Measurements from ENCODE around the gene ARHGAP5.

The ARHGAP5 gene

DNA sequence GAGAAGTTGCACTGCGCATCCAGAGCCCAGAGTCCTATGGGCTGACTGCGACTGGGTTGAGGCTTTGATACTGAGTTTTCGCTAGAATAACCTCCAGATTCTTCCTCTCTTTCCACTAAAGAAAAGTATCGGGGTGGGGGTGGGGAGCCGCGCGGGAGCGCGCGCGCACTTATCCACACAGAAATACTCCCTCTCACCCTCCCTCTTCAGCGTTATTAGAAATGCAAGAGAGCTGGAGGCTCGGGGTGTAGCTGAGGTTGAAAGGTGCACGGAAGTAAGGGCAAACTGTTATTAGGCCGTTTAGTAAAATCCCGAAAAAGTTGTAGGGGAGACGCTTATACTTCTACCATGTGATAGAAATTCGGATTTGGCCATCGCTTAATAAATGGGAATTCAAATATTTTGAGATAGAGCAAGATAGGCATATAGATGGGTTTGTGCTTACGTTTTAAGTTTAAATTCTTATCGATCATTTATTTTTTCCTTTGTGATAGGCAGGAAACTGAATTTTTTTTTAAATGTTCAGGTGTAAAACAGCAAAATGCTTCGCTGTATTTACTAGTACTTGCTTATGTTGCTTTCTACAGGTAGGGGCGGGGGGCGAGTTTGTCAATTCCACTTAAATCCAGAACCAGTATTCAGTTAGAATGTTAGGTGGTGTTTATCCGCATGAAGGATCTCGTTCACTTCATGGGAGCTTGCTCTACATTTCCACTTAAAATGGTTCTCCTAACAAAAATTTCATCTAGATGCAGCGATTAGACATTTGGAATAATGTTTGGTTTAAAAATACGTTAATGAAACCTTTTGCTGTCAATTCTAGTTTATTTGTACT, 1.1 kb downstream of the ARHGAP5 start:
- peak in 1 of 2 experiments; percentile 61 for DNase-seq

DNA sequence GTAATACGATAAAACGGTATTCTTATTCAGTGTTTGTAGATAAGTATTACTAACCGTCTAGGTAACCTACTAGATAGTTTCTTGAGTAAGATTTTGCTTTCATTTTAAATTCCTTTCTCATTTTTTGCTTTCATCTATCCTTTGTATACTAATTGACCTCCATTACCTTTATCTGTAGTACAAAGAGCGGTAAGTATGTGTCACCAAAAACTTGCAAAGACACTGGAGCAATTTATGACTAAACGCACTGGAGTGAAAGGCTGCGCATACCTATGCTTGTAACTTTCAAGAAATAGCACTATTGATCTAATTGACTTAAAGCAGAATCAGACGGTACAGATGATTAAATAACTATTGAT, 1.7 kb downstream of the ARHGAP5 start:
- DNase-seq: no peak

DNA sequence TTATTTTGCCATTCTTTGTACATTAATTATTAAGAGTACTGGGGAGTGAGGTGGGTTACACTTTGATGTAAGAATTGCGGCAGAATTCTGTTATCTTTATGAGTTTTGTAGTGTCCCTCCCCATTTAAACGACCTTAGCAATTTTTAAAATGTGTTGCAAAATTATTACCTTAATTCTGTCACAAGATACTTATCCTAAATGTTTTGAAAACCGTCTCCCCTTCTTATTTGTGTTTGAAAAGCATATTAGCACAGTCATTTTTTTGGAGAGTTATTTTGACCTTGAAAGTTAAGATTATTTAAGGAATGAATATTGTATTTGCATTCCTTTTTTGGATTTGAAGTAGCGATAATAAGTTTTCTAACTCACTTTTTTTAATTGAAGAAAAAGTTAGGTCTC, 2.2 kb downstream of the ARHGAP5 start:
- DNase-seq: no peak

DNA sequence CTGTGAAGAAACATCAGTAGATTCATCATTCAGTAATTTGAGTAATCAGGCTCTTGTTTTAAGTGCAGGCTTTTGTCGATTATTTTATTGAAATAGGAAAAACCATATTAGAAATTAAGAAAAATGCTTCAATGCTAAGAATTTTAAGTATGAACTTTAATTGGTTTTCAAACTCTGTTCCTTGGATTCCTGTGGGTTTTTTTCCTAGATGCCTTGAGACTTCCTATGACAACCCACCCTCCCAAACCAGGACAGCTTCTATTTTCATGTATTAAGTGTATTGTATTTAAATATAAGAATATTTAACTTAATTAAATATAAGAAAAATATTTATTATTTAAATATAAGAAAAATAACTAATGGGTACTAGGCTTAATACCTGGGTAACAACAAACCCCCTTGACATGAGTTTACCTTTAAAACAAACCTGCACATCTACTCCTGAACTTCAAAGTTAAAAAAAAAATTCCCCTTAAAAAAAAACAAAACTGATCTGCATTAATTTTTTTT, 3.0 kb downstream of the ARHGAP5 start:
- DNase-seq: no peak

DNA sequence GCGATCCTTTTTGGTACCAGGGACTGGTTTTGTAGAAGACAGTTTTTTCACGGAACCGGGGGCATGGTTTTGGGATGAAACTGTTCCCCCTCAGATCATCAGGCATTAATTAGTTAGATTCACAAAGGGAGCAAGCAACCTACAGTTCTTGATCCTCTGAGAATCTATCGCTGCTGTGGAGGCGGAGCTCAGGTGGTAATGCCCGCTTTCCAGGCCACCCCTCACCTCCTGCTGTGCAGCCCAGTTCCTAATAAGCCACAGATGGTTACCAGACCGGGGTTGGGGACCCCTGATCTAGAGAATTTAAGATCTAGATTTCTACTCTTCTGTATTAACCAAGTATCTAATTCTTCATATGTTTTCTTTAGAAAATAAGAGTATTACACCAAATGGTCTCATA, 4.8 kb downstream of the ARHGAP5 start:
- DNase-seq: no peak

DNA sequence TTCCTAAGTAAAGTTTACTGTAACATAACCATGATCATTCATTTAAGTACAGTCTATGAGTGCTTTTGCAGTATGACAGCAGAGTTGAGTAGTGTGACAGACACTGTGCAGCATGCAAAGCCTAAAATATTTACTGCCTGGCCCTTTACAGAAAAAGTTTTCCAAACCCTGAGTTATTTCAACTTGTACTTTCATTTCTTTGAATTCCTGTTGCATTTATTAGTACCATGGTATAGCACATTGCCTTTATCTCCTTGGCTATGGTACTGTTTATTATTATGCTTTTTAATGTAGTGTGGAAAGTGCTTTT, 6.2 kb downstream of the ARHGAP5 start:
- DNase-seq: no peak

DNA sequence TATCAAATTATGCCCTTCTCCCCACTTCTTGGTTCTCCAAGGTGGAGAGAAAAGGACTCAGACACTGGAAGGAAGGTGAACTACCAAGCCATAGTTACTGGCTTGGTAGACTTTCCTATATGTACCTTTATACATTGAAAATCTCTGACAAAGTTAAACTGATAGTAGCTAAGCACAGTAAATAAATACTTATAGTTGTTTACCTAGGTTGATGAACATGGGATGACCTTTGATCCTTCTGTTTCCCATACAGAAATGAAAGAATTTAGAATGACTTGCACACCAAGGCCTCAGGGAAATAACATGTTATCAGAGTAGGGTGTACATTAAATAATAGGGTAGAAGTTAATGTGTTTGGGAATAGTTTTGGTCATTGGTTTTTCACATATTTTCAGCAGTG, 6.7 kb downstream of the ARHGAP5 start:
- no peak for DNase-seq

DNA sequence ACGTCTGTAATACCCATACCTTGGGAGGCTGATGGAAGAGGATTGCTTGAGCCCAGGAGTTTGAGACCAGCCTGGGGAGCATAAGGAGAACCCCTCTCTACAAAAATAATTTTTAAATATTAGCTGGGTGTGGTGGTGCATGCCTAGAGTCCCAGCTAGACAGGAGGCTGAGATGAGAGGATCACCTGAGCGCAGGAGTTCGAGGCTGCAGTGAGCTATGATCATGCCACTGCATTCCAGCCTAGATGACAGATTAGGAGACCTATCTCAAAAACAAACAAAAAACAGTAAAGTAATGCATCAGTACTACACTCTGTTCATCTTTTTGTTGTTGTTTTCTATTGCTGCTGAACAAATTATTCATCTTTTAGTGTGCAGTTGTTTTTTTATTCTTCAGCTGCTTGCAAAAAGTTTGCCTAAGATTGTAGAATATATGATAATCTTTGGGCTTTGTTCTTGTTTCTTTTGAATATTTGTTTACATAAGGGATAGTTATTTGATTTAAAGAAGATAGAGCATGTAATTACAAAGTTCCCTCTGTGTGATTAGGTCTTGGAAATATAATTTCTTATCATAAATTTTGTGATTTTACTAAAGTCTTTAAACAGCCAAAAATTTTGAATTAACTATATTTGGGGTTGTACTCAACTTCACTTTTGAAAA, 8.2 kb downstream of the ARHGAP5 start:
- no peak for DNase-seq

DNA sequence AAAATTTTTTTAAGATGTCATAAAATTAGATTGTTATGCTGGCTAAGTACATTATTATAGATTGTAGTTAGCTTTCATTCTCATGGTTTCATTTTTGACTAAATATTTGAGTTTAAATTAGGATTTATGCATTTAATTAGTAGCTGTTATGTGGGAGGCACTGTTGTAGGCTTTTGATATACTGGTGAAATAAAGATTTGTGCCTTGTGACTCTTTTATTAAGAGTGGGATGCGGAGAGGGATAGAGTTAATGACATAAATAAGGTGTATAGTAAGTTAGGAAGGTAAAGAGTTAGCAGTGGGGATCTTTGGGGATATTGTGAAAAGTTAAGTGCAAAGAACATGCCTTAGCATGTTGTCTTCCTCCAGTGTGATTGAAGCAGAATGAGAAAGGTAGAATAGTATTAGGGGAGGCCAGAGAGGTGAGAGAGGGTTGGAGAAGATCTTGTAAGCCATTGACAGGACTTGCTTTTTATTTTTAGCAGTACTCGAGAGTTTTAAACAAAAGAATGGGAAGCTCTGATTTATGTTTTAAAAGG, 8.8 kb downstream of the ARHGAP5 start:
- DNase-seq: no peak

DNA sequence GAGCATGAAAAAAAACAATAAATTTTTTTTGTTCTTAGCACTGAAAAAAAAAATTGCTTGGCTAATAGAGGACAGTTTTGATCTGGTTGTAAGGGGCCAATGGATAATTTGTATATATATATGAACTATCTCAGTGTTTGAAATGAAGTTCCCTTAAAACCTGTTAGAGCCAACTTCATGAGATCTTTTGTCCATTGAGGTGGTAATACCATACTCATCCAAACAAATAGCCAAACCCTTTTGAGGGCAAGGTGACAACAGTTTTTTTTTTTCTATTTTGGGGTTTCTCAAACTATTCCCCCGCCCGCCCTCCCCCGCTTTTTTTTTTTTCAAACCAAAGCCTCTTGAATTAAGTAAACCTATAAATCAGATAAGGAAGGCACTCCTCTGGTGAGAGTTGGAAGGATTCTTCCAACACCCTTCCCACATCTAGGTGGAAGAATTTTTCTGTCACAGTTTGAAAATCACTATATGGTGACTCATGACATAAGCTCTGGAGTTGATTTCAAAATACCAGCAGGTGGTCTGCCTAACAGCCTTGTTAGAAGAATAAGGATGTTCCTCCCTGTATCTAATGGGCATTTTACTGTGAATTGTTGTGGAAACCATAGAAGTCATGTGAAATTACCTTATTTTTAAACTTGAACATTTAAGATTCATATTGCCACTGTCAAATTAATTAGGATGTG, 10.2 kb downstream of the ARHGAP5 start:
- peak; percentile 15 to 89 for DNase-seq

DNA sequence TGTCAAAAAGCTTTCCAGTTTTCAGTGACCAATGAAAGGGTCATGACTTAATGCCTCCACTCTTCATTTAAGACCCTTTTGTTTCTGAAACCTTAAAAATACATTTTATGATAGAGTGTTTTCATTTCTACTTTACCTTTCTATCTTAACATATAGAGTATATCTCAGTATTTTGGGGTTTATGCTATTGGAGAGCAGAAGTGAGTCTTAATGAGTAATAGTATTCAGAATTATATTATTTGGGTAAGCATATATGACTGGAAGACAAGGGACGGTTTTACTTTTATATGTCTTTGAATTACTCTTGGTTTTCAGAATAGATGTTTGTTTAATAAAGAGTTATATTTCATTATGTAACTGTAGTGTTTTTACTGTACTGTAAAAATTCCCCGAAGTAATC, 10.8 kb downstream of the ARHGAP5 start:
- no peak for DNase-seq

DNA sequence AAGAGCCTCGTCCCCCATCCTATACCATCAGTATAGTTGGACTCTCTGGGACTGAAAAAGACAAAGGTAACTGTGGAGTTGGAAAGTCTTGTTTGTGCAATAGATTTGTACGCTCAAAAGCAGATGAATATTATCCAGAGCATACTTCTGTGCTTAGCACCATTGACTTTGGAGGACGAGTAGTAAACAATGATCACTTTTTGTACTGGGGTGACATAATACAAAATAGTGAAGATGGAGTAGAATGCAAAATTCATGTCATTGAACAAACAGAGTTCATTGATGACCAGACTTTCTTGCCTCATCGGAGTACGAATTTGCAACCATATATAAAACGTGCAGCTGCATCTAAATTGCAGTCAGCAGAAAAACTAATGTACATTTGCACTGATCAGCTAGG, 13.6 kb downstream of the ARHGAP5 start:
- DNase-seq: no peak

DNA sequence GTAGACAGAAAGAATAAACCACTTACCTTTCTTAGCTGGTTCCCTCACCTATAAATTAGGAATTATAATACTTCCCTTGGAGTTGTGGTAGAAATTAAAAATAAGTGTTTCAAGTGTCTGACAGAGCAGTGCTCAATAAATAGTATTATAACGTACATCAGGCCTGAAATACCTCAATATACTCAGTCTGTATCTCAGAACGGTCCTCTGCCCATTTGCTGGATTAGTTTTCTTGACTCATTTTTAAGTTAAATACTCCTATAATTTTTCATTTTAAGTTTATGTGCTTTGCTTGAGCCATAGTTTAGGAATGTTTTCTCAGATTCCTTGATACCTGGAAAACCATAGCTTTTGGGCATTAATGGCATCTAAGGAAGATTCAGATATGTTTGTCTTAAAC, 22.4 kb downstream of the ARHGAP5 start:
- no peak for DNase-seq

DNA sequence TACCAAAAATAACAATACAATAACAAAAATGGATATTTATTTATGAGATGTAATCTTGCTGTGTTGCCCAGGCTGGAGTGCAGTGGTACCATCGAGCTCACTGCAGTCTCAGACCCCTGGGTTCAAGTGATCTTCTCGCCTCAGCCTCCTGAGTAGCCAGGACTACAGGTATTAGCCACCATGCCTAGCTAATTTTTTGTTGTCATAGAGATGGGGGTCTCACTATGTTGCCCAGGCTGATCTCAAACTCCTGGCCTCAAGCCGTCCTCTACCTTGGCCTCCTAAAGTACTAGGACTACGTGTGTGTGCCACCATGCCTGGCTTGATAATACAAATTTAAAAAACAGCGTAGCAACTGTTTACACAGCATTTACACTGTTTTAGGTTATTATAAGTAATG, 23.1 kb downstream of the ARHGAP5 start:
- DNase-seq: no peak

DNA sequence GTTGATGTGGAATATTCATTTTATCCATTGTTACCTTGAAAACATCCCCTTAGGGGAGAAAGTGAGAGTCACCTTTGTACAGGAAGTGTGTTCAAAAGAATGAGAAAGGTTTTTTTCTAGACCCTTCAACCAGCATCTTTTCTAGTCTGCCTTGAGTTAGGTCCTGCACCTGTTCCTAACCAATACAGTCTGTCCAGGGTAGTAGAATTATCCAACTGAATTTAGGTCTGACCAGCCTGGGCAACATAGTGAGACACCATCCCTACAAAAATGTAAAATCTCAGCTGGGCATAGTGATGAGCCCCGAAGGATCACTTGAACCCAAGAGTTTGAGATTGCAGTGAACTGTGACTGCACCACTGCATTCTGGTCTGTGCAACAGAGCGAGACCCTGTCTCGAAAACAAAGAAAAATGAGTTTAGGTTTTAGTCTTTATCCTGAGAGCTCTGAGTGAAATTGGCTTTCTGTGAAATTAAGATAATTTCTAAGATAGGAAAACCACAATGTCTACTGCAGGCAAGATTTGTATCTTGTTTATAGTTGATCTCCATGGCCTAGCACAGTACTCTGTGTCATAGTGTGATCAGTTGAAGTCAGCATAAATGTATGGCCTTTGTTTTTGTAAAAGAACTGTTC, 25.2 kb downstream of the ARHGAP5 start:
- no peak for DNase-seq

DNA sequence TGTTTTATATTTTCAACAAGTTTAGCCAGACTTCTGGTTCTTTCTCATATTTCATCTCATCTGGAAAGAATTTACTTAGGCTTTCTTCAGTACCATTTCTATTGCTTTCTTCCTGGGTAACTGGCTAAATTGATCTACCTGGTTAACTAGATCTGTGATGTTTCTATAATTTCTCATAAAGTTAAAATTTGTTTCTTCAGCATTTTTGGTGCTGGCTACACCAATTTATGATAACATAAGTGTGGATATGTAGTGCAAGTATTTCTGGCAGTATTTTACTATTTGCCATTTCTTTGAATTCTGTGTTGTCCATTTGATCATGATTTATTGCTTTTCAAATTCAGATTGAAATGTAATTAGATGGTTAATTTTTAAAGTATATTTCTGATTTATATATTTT, 25.9 kb downstream of the ARHGAP5 start:
- no peak for DNase-seq

DNA sequence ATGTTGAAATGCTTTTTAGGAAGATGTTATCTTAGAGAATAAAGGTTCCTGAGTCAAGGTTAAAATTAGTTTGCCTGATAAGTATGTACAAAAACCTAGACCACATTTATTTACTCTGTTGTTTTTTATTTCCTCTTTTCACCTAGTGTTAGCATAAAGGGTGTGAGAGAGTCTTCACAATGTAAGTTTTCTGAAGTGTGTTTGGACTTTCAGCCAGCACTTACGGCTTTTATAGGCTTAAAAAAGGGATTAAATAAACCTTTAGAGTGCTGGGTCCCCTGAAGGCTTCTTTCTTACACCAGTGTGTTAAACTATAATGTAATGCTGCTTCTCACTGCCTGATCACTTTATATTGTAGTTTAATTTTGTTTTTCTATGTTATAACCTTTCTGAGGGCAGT, 27.2 kb downstream of the ARHGAP5 start:
- no peak for DNase-seq

DNA sequence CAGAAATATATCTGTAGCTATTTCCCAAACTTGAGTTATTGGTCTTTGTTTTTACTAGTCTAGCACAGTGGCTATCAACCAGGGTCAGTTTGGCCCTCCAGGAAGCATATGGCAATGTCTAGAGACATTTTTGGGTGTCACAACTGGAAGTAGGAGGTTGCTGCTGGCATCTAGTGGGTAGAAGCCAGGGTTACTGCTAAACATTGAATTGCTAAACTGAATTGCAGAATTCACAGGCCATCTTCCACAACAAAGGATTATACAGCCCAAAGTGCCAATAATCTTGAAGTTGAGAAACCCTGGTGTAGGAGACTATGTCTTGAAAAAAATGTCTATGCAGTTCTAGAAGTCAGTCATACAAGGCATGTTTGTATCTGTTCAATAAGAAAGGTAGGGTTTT, 27.7 kb downstream of the ARHGAP5 start:
- no peak for DNase-seq

DNA sequence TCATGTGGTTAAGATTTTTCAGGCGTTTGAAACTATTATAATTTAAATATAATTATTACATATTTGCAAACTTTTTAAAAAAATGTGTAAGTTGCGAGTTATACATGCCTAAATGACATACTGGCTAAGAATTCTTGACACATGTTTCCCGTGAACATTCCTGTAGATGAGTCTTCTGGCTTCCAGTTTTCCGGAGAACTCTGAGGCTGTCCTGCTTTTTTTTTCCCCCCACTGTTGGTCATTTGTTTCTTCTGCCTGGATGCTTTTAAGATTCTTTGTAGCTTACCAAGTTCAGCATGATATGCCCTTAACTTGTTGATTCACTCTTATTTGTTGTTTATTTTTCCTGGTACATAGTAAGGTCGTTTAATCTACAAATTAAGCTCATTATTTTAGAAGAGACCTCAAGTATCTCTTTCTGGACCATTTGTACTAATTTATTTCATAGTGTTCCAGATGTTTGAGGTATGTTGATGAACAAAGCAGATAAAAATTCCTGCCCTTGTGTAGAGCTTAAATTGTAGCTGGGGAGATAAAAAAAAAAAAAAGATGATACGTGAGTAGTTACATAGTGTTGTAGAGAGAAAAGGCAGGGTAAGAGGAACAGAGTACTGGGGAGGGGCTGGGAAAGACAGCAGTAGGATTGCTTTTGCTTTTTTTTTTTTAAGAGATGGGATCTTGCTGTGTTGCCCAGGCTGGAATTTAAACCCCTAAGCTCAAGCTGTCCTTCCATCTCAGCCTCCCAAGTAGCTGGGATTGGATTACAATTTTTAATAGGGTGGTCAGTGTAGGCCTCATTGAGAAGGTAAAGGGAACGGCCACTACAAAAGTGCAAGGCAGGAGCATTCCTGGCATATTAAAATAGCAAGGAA, 32.8 kb downstream of the ARHGAP5 start:
- no peak for DNase-seq

DNA sequence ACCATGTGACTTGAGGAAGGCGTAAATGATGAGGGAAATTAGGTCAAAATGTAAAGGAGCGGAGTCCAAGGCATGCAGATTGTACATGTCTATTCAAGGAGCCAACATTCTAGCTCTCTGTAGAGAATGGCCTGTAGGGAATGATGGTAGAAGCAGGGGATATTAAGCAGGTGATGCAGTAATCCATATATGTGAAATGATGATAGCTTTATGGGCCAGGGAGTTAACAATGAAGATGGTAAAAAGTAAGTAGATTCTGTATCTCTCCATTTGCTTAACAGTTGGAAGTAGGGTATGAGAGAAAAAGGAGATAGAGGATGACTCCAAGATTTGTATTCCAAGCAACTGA, 33.4 kb downstream of the ARHGAP5 start:
- no peak for DNase-seq

DNA sequence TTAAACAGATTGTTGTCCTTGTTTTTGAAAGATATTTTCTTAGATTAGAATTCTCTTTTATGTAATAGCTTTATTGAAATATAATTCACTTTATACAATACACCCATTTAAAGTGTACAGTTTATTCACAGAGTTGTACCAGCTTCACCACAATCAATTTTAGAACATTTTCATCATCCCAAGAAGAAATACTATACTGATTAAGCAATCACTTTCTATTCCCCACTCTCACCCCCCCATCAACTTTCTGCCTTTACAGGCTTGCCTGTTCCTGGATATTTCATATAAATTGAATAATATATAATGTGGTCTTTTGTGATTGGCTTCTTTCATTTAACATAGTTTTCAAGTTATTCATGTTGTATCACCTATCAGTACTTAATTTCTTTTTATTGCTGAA, 44.4 kb downstream of the ARHGAP5 start:
- DNase-seq: no peak

DNA sequence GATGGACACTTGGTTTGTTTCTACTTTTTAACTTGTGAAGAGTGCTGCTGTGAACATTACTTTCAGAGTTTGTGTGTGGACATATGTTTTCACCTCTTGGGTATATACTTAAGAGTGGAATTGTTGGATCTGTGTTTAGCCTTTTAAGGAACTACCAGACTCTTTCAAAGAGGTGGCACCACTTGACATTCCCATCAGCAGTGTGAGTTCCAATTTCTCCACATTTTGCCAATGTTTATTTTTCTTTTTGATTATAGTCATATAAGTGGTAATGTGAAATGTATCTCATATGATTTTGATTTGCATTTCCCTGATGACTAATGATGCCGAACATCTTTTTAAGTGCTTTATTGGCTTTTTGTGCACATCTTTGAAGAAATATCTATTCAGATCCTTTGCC, 44.8 kb downstream of the ARHGAP5 start:
- DNase-seq: no peak
